HG02642 (cell line): ENCODE data around the gene ZNF385D.

Experiments
- ATAC-seq: cut with Tn5 transposase; IDR thresholded peaks from one replicate; pipeline ENCODE4 v1.9.1; 2021; ENCODE audit warnings: mild to moderate bottlenecking; ENCODE audit not compliant: unreplicated experiment, poor library complexity

The ZNF385D gene

DNA sequence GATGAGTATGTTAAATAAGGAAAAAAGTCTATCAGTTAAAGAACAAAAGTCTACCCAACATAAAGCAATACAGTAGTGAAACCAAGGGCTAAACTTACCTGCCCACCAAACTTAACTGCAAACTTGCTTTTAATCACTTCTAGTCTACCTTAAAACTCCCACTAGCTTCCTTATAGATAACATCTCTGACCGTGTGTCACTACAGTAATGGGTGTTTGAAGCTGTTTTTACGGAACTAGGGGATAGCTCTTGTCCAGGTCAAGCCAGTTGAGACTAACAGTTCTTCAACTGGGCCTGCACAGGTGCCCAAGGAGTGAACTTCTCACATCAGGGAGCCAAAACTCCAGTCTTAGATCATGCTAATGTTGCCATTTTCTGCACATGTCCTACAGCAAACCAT is 132.3 kb downstream of the ZNF385D start:
- ATAC-seq: no peak

GRCh38 chr3:21613372-21614070 is 137.5 kb downstream of the ZNF385D start:
- ATAC-seq: no peak

DNA sequence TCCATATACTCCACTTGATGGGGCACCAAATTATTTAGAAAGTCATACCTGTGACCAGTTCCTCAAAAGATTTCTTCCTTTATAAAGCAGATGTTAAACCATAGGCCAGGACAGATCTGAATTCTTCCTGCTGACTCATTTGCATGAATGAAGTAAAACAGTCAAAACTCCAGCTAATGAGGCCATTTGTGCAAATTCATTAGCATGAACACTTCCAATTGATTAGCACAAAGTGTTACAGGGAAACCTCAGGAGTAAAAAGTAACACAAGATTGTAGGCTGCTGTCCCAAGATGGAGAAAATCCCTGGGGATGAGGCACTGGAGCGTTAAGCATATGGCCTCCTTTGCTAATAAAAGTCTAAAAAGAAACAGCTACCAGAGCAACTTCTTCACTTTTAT is 149.8 kb downstream of the ZNF385D start:
- ATAC-seq: no peak

DNA sequence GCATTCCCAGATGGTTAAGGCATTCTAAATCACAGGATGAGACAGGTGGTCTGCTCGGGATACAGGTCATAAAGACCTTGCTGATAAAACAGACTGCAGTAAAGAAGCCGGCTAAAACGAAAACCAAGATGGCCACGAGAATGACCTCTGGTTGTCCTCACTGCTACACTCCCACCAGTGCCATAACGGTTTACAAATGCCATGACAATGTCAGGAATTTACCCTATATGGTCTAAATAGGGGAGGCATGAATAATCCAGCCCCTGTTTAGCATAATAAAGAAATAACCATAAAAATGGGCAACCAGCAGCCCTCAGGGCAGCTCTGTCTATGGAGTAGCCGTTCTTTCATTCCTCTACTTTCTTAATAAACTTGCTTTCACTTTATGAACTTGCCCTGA is 151.1 kb downstream of the ZNF385D start:
- no peak for ATAC-seq

DNA sequence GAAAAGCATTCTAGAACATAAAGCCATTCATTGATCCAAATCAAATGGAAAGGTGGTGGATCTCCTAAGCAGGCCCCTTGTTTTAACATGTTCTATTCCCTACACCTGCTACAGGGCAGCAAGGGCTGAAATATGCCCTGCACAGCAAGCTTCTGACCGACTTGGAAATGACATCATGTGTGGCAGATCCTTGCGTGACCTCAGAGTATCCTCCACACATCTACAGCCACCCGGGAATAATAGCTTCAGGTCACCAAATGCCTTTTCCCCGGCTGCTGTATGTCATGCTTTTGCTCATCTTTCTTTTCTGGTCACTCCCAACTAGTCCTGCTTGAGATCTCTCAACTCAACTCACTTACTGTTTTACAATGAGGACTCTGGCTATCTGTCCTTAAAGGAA is 158.2 kb downstream of the ZNF385D start:
- no peak for ATAC-seq

DNA sequence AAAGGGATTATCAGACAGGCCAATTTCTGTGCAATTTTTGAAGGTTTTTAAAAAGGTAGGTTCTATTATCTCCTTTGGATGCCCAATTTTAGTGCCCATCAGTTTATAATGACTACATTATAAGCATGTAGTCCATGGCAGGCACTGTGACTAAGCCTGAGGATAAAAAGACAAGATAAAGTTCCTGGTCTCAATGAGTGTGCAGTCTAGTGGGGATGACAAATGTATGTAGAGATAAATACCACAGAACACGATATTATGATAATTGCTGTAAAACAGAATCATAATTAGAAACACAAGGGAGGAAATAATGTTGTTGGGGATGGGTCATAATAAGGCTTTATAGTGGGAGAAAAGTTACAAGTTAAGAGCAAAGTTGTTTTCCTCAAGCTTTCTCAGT is 163.1 kb downstream of the ZNF385D start:
- no peak for ATAC-seq

DNA sequence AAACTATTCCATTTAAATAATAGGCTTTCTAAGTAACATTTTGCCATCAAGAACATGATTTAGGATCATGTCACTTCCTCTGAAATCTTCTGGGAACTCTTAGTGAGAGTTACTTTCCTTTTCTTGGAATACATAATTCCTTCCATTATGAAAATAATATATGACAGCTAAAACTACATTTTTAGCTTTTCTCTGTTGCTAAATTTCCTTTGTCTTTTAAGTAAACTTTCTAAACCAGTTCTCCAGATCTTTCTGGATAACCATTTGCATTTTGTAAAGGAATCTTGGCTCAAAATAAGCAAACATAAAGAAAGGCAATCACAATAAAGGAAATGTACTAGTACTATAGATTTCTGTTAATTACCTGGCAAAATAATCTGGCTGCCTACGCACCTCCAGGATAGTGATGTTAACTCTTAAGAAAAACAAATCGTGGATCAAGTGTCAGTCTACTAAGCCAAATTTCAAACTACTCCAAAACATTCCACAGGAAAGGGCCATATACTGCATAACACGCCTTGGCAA is 165.7 kb downstream of the ZNF385D start:
- no peak for ATAC-seq

- ATAC-seq: no peak
Measured at GRCh38 chr3:21573291-21573690, 177.7 kb downstream of the ZNF385D start.

DNA sequence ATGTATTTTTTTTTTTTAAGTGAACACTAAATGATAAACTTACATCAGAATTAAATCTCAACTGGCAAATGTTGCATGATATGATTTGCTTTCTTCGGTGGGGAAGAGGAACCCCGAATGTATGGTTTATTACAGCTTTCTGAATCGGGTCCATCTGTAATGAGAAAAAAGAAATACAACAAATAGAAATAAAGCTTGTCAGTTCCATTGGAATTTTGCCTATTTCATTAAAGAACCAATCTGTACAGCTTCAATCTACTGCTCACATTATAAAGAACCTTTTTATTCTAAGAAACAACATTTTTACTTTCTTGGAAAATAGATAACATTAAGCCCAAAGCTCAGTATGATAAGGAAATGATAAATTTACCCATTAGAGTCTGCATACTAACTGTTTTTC is 186.5 kb downstream of the ZNF385D start:
- ATAC-seq: no peak

- no peak for ATAC-seq
Measured at GRCh38 chr3:21562243-21562642, 188.8 kb downstream of the ZNF385D start.

DNA sequence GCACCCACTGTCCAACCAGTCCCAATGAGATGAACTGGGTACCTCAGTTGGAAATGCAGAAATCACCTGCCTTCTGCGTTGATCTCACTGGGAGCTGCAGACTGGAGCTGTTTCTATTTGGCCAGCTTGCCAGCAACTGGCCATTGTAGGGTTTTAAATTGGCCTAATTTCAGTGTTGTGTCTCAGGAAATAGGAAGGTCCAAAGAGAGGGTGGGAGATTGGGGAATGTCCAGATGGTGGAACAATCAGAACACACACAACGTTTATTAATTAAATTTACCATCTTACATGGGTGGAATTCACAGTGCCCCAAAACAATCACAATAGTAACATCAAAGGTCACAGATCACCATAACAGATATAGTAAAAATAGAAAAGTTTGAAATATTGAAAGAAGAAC is 189.5 kb downstream of the ZNF385D start:
- ATAC-seq: no peak

- ATAC-seq: no peak
Measured at GRCh38 chr3:21551019-21551418, 200.0 kb downstream of the ZNF385D start.

DNA sequence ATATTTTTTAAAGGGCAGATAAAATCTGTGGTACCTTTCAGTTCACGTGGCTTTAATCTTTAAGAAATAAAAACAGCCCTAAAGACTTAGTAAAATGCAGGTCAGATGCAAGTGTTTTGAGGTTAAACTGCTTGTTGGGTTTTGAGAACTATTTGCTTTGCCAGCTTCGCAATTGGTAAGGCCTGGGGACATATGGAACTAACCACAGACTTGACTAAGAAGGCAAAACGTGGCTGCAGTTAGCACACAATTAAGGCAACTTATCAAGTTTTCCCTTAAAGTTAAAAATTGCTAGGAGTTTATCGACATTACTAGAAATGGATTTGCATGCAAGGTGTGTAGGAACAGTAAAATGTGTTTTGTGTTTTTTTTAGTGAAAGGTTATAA is 206.9 kb downstream of the ZNF385D start:
- no peak for ATAC-seq

GRCh38 chr3:21543380-21544075 is 207.5 kb downstream of the ZNF385D start:
- ATAC-seq: no peak

GRCh38 chr3:21542656-21543379 is 208.2 kb downstream of the ZNF385D start:
- no peak for ATAC-seq

GRCh38 chr3:21540265-21540664 is 210.7 kb downstream of the ZNF385D start:
- ATAC-seq: no peak

DNA sequence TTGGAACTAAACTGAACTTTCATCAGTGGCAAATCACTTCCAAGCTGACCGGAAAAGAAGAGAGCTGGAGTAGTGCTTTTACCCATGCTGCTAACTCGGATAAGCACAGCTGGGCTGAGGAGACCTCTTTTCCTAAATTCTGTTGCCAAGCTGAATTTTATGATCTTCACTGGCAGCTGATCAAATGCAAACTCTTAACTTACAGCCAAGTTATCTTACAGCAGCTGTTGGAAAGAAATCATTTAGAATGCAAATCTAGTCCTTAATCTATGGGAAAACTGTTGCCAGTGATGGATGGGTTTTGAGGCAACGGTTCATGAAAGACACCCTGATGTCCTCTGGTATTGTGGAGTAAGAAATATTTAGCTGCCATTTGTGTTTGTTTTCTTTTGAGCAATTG is 216.5 kb downstream of the ZNF385D start:
- no peak for ATAC-seq

DNA sequence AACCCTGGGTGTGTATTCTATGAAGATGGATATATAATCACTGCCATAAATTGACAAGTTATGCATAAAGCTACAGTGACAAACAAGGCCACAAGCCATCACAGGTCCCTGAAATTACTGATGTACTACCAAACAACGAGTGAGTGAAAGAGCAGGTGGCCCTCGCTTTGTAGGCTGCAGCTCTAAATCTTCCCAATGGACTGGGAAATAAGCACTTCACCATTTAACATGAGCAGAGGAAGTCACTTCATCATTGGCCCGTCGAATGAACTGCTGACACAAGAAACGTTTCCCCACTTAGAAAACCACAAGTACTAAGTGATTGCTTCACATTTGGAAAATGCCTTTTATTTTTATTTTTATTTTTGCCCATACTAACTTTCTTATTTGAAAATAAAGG is 218.0 kb downstream of the ZNF385D start:
- no peak for ATAC-seq

GRCh38 chr3:21531909-21532308 is 219.1 kb downstream of the ZNF385D start:
- ATAC-seq: no peak

GRCh38 chr3:21528291-21528995 is 222.6 kb downstream of the ZNF385D start:
- ATAC-seq: no peak

GRCh38 chr3:21526461-21526860 is 224.5 kb downstream of the ZNF385D start:
- ATAC-seq: no peak
